Measurements from ENCODE around the gene BLM.

BLM gene

GRCh38 chr15:90680371-90680935 is 36.7 kb upstream of the BLM start:
- Histone ChIP-seq H3K4me2 (no peak overlapping the region), H4K20me1 (ENCODE audit: insufficient read depth) (no peaks in the 10 kb centered on the region), H3K36me3 (ENCODE audit: insufficient read depth) (no peaks in the 10 kb centered on the region), H3K4me3 (IDR thresholded peaks at IDR 0.05; ENCODE audit: insufficient read depth, low read depth, low read length) (no peak overlapping the region), H3K4me1 (ENCODE audit: low read depth, poor library complexity, severe bottlenecking) (peaks cover 31% of the 10 kb centered on the region), H3K79me2 (ENCODE audit: insufficient read depth, low read depth) (no peaks in the 10 kb centered on the region), H3K27me3 (ENCODE audit: insufficient read depth, low read depth) (no peaks in the 10 kb centered on the region), H3K27ac (no peak overlapping the region), H3K9ac (no peak overlapping the region), H2AFZ (ENCODE audit: low read depth) (no peak overlapping the region)
- TF ChIP-seq CTCF (conservative IDR thresholded peaks at IDR 0.05; ENCODE audit: low read depth, low read length), result no peak

- no peaks in the 10 kb centered on the region for H3K36me3 ChIP-seq (ENCODE audit: insufficient read depth)
- no peak overlapping the region for H3K27ac ChIP-seq
- no peak overlapping the region for H3K9ac ChIP-seq
- H3K79me2 ChIP-seq (ENCODE audit: insufficient read depth, low read depth), result no peaks in the 10 kb centered on the region
- TF ChIP-seq CTCF (conservative IDR thresholded peaks at IDR 0.05; ENCODE audit: low read depth, low read length), result no peak
- H2AFZ ChIP-seq (ENCODE audit: low read depth), result no peak overlapping the region
- peaks cover 37% of the 10 kb centered on the region for H3K4me1 ChIP-seq (ENCODE audit: low read depth, poor library complexity, severe bottlenecking)
- no peaks in the 10 kb centered on the region for H3K27me3 ChIP-seq (ENCODE audit: insufficient read depth, low read depth)
- H3K4me3 ChIP-seq (IDR thresholded peaks at IDR 0.05; ENCODE audit: insufficient read depth, low read depth, low read length), result no peak overlapping the region
- H3K4me2 ChIP-seq, result no peak overlapping the region
- no peaks in the 10 kb centered on the region for H4K20me1 ChIP-seq (ENCODE audit: insufficient read depth)
Observed at GRCh38 chr15:90681056-90681455, 36.1 kb upstream of the BLM start.

- TF ChIP-seq CTCF (conservative IDR thresholded peaks at IDR 0.05; ENCODE audit: low read depth, low read length), result no peak
- peaks cover 42% of the 10 kb centered on the region for H3K4me1 ChIP-seq (ENCODE audit: low read depth, poor library complexity, severe bottlenecking)
- no peaks in the 10 kb centered on the region for H3K27me3 ChIP-seq (ENCODE audit: insufficient read depth, low read depth)
- H3K4me2 ChIP-seq, result no peak overlapping the region
- no peak overlapping the region for H3K4me3 ChIP-seq (IDR thresholded peaks at IDR 0.05; ENCODE audit: insufficient read depth, low read depth, low read length)
- H3K79me2 ChIP-seq (ENCODE audit: insufficient read depth, low read depth), result no peaks in the 10 kb centered on the region
- H3K9ac ChIP-seq, result no peak overlapping the region
- H2AFZ ChIP-seq (ENCODE audit: low read depth), result no peak overlapping the region
- H4K20me1 ChIP-seq (ENCODE audit: insufficient read depth), result no peaks in the 10 kb centered on the region
- no peak overlapping the region for H3K27ac ChIP-seq
- H3K36me3 ChIP-seq (ENCODE audit: insufficient read depth), result no peaks in the 10 kb centered on the region
Observed at GRCh38 chr15:90681480-90681879, 35.7 kb upstream of the BLM start.

GRCh38 chr15:90683371-90683770 is 33.8 kb upstream of the BLM start:
- no peak overlapping the region for H3K27ac ChIP-seq
- H4K20me1 ChIP-seq (ENCODE audit: insufficient read depth), result no peaks in the 10 kb centered on the region
- no peak overlapping the region for H3K9ac ChIP-seq
- no peak overlapping the region for H3K4me3 ChIP-seq (IDR thresholded peaks at IDR 0.05; ENCODE audit: insufficient read depth, low read depth, low read length)
- H3K4me2 ChIP-seq, result no peak overlapping the region
- H3K4me1 ChIP-seq (ENCODE audit: low read depth, poor library complexity, severe bottlenecking), result peaks cover 46% of the 10 kb centered on the region
- H2AFZ ChIP-seq (ENCODE audit: low read depth), result no peak overlapping the region
- TF ChIP-seq CTCF (conservative IDR thresholded peaks at IDR 0.05; ENCODE audit: low read depth, low read length), result no peak
- no peaks in the 10 kb centered on the region for H3K27me3 ChIP-seq (ENCODE audit: insufficient read depth, low read depth)
- H3K79me2 ChIP-seq (ENCODE audit: insufficient read depth, low read depth), result no peaks in the 10 kb centered on the region
- no peaks in the 10 kb centered on the region for H3K36me3 ChIP-seq (ENCODE audit: insufficient read depth)
